Fibroblast of pulmonary artery (primary cell): ENCODE measurements around the gene CRYBB1.

Experiments used
- DNase-seq: peaks from one replicate; pipeline ENCODE4 v3.0.0-alpha.2; 2010; ENCODE audit warnings: low read depth
- H3K4me3 ChIP-seq: replicated peaks from 2 replicates; pipeline ENCODE4 v1.5.1; 2011; ENCODE audit warnings: low read depth, mild to moderate bottlenecking, control low read depth, low read length, moderate library complexity
- CTCF ChIP-seq: IDR thresholded peaks from 2 replicates; pipeline ENCODE4 v1.5.1; 2011; ENCODE audit warnings: mild to moderate bottlenecking, control low read depth, low read length, inconsistent platforms; ENCODE audit errors: missing control alignments

The CRYBB1 gene

GRCh38 chr22:26635117-26635516 lies 17.3 kb upstream of the CRYBB1 start:
- DNase-seq: no peak
- no peak overlapping the region for H3K4me3 ChIP-seq
- no peak for TF ChIP-seq CTCF

- DNase-seq: no peak
- no peak overlapping the region for H3K4me3 ChIP-seq
- TF ChIP-seq CTCF: no peak
These were observed 16.4 kb upstream of the CRYBB1 start for GRCh38 chr22:26634189-26634588.

- no peak for TF ChIP-seq CTCF
- DNase-seq: peak; percentile 31
- H3K4me3 ChIP-seq: no peak overlapping the region
These were observed 14.8 kb upstream of the CRYBB1 start for GRCh38 chr22:26632422-26633155.

GRCh38 chr22:26631282-26631681 lies 13.5 kb upstream of the CRYBB1 start:
- DNase-seq: no peak
- TF ChIP-seq CTCF: no peak
- H3K4me3 ChIP-seq: no peak overlapping the region

- no peak for DNase-seq
- TF ChIP-seq CTCF: no peak
- no peak overlapping the region for H3K4me3 ChIP-seq
These were observed 12.3 kb upstream of the CRYBB1 start for GRCh38 chr22:26629988-26630761.

- DNase-seq: no peak
- TF ChIP-seq CTCF: no peak
- no peak overlapping the region for H3K4me3 ChIP-seq
These were observed 7.0 kb upstream of the CRYBB1 start for GRCh38 chr22:26624803-26625202.
